Large intestine (tissue), 3 donors: ENCODE data around the gene EGFL7. TPM values are rescaled to one million over a fixed set of nuclear protein-coding genes. Genes with fewer than 3 reads are reported as not detected.

Source experiments
- DNase-seq, 2 donors: peaks; one replicate each; pipeline versions ENCODE4 v3.0.0 to v3.0.0-alpha.2; 2013
- H3K27ac ChIP-seq: one replicate; pipeline ENCODE4 v1.5.1; 2013; ENCODE audit warnings: low read length
- H3K27me3 ChIP-seq: 2 replicates; pipeline ENCODE4 v1.6.1; 2013; ENCODE audit warnings: low read length; ENCODE audit not compliant: control insufficient read depth, insufficient read depth
- H3K36me3 ChIP-seq: 2 replicates; pipeline ENCODE4 v1.6.1; 2013; ENCODE audit warnings: low read length; ENCODE audit not compliant: control insufficient read depth, insufficient read depth
- H3K4me1 ChIP-seq: one replicate; pipeline ENCODE4 v1.6.1; 2013; ENCODE audit warnings: low read length; ENCODE audit not compliant: control insufficient read depth, insufficient read depth
- H3K4me3 ChIP-seq: one replicate; pipeline ENCODE4 v1.5.1; 2013; ENCODE audit warnings: low read length
- H3K9me3 ChIP-seq: one replicate; pipeline ENCODE4 v1.6.1; 2013; ENCODE audit warnings: mild to moderate bottlenecking, low read depth, low read length, moderate library complexity; ENCODE audit not compliant: control insufficient read depth
- WGBS: methylation state at CpG from one replicate; pipeline ENCODE4 v1.1.5; 2013; ENCODE audit warnings: low lambda C conversion rate; ENCODE audit not compliant: insufficient coverage; 5-methylcytosine and 5-hydroxymethylcytosine counted together
- polyA plus RNA-seq: library from polyadenylated mRNA; unstranded; fragments of 120-200 nt; gene quantifications from one replicate; pipeline ENCODE4 v1.2.1, GENCODE V29; 2013

Gene EGFL7
- polyA plus RNA-seq, 1 donor, result 47.5 TPM

DNA sequence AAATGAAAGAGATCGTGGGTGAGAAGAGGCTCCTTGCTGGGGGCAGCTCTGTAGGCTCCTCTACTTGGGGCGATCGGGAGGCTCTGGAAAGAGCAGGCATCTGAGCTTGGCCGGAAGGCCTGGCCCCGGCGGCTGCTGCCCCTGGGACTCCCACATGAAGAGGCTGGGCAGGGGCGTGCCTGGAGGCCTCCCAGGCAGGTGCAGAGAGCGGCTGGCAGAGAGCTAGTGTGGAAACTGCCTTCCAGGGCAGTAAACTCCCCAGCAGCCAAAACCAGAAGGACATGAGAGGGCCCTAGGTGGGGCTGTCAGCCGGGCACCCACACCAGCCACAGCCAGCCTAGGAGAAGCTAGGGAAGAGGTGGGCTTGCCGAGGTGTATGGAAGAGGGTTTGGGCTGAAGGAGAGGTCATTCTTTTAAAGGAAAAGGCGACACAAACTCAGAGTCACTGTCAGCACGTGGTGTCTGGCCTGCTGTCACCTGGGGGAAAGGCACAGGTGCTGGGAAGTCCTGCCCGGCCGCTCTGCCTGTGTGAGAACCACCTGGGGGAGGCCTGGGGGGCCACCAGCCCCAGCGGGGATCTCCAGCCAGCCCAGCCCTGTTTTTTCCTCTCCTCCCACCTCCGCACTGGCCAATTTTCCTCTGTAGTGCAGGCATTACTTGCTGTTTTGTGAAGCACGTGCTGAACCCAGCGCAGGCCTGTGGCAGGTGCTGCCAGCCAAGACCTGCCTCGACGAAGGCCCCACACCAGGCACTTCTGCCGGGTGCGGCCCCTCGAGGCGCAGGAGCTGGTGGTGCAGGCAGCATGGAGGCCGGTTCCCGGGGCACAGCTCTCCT lies 44.8 kb upstream of the EGFL7 start:
- no CpG with 5 or more reads among the region's 26 CpGs for WGBS
- Histone ChIP-seq H3K4me3 (no peak overlapping the region), H3K9me3 (peaks cover 6% of the 10 kb centered on the region), H3K36me3 (no peaks in the 10 kb centered on the region), H3K4me1 (peaks cover 22% of the 10 kb centered on the region), H3K27me3 (peaks cover 36% of the 10 kb centered on the region), H3K27ac (no peak overlapping the region)
- DNase-seq, result no peak

DNA sequence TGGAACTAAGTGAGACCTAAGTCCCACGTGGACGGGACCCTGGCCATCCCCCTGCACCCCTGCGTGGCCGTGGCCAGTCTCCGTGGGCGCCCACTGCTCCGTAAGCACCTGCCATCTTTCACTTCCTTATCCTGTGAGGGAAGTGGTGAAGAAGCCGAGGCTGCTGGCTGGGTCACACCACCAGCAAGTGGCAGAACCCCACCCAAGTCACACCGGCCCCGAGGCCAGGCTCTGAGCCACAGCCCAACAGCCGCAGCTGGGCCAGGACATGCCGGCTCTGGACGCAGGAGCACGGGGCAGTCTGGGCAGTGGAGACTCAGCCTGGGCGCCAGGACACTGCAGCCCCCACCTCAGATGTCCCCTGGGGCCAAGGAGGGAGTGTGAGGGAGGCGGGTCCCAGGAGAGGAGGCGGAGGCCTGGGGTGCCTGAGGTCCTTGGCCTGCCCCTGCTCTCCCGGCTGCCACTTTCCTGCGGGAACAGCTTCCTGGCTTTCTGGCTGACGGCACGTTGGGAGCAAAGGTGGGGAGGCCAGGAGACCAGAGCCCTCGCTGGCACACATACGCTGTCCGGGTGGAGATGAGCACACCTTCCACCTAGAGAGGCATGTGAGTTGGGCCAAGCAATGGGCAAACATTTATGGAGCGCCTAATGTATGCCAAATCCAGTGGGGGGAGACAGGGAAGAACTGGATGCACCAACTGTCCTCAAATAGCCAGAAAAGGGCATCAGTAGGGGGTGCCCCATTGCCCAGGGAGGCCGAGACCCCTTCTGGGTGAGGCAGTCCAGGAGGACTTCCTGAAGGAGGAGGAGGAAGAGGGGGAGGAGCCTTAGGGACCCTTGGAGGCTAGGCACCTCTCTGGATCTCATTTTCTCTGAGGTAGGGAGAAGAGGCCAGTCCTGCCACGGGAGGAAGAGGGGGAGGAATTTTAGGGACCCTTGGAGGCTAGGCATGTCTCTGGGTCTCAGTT lies 43.9 kb upstream of the EGFL7 start:
- Histone ChIP-seq H3K27me3 (peaks cover 42% of the 10 kb centered on the region), H3K4me1 (peaks cover 20% of the 10 kb centered on the region), H3K4me3 (no peak overlapping the region), H3K27ac (no peak overlapping the region), H3K36me3 (no peaks in the 10 kb centered on the region), H3K9me3 (peaks cover 6% of the 10 kb centered on the region)
- DNase-seq, result no peak
- WGBS, result no CpG with 5 or more reads among the region's 27 CpGs

DNA sequence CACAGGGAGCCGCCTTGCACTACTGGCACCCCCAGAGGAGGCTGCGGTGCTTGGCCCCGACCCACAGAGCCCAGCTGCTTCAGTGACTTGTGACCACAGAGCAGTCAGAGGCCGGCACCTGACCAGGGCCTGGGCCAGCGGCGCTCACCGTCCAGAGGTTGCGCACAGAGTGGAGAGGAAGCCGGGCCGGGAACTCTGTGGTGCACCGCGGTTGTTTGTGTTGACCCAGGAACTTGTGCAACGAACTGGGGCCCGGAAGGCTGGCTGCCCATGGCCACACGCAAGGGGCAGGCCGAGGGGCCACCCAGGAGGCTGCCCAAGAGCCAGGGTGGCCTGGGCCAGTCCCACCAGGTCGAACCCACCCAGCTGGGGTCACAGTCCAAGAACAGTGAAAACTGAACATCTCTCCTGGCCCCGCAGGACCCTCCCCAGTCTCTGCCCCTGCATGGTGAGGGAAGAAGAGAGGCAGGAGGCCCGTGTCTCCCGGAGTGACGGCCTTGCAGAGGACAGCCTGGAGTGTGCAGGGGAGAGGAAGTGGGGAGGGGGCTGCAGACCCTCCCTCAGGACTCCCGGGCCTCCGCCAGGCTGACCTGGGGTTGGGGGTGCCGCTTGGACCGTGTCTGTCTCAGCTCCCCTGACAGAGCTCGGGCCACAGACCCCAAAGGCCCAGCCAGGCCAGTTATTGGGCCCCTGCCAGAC lies 42.8 kb upstream of the EGFL7 start:
- WGBS, result no CpG with 5 or more reads among the region's 26 CpGs
- H3K27me3 ChIP-seq, result peaks cover 48% of the 10 kb centered on the region
- H3K4me1 ChIP-seq, result peaks cover 28% of the 10 kb centered on the region
- DNase-seq, result no peak
- H3K4me3 ChIP-seq, result no peak overlapping the region
- peaks cover 6% of the 10 kb centered on the region for H3K9me3 ChIP-seq
- no peak overlapping the region for H3K27ac ChIP-seq
- no peaks in the 10 kb centered on the region for H3K36me3 ChIP-seq

DNA sequence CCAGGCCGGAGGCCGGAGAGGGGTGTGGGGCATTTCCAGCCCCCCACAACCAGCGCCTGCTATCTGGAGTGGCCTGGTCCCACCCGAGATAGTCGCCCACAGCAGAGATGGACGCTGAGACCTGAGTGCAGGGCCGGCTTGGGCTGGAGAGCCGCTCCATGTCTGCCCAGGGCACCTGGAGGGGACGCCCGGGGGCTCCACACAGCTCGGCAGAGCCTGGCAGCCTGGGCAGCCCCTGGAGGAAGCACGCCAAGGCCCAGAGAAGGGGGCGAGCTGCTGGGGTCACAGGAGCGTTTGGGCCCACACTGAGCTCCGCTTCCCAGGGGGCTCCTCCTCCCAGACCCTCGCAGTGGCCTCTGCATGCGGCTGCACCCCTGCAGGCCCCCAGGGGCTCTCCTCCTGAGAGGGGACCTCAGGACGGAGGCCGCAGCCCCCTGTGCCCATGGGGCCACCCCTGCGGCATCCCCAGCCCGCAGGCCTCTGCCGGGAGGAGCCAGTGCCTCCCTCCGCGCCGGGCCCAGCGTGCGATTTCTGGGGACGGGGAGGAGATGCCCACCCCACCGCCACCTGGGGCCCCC lies 42.2 kb upstream of the EGFL7 start:
- Histone ChIP-seq H3K9me3 (peaks cover 6% of the 10 kb centered on the region), H3K27me3 (peaks cover 48% of the 10 kb centered on the region), H3K4me1 (peaks cover 34% of the 10 kb centered on the region), H3K36me3 (no peaks in the 10 kb centered on the region), H3K27ac (no peak overlapping the region), H3K4me3 (no peak overlapping the region)
- no peak for DNase-seq
- WGBS, result no CpG with 5 or more reads among the region's 29 CpGs

GRCh38 chr9:136621019-136621733 lies 41.5 kb upstream of the EGFL7 start:
- no peak for DNase-seq
- Histone ChIP-seq H3K36me3 (no peaks in the 10 kb centered on the region), H3K27ac (no peak overlapping the region), H3K9me3 (peaks cover 9% of the 10 kb centered on the region), H3K27me3 (peaks cover 55% of the 10 kb centered on the region), H3K4me1 (peaks cover 40% of the 10 kb centered on the region), H3K4me3 (no peak overlapping the region)
- WGBS, result no CpG with 5 or more reads among the region's 34 CpGs

- Histone ChIP-seq H3K27ac (no peak overlapping the region), H3K36me3 (no peaks in the 10 kb centered on the region), H3K9me3 (peaks cover 10% of the 10 kb centered on the region), H3K4me3 (no peak overlapping the region), H3K27me3 (peaks cover 56% of the 10 kb centered on the region), H3K4me1 (peaks cover 44% of the 10 kb centered on the region)
- no peak for DNase-seq
- WGBS, result no CpG with 5 or more reads among the region's 10 CpGs
Observed at GRCh38 chr9:136621734-136622093, 41.0 kb upstream of the EGFL7 start.

DNA sequence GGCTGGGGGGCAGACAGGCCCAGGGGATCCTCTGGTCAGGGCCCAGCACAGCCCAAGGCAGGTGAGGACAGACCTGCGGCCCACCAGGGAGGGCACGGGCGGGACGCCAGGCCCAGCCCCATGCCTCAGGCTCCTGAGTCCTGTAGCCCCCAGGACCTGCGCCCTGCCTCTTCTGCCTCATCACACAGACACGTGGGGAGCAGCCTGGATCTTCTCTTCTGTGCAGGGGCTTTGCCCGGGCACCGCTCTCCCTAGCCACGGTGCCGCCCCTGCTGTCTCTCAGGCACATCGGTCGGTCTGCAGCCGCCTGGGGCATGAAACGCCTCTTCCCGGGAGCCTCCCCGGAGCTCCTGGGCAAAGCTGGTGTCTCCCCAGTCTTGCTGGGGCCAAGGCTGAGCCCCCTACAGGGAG lies 40.2 kb upstream of the EGFL7 start:
- WGBS, result no CpG with 5 or more reads among the region's 16 CpGs
- peaks cover 49% of the 10 kb centered on the region for H3K4me1 ChIP-seq
- no peak for DNase-seq

GRCh38 chr9:136623016-136623841 lies 39.5 kb upstream of the EGFL7 start:
- DNase-seq, result no peak
- Histone ChIP-seq H3K4me3 (no peak overlapping the region), H3K27ac (no peak overlapping the region), H3K9me3 (peaks cover 10% of the 10 kb centered on the region), H3K36me3 (no peaks in the 10 kb centered on the region), H3K27me3 (peaks cover 70% of the 10 kb centered on the region), H3K4me1 (peaks cover 44% of the 10 kb centered on the region)
- WGBS, result no CpG with 5 or more reads among the region's 19 CpGs

More for the DNA sequence above, 40.2 kb upstream of the EGFL7 start:
- H3K27ac ChIP-seq, result no peak overlapping the region
- peaks cover 64% of the 10 kb centered on the region for H3K27me3 ChIP-seq
- no peak overlapping the region for H3K4me3 ChIP-seq
- peaks cover 10% of the 10 kb centered on the region for H3K9me3 ChIP-seq
- no peaks in the 10 kb centered on the region for H3K36me3 ChIP-seq

DNA sequence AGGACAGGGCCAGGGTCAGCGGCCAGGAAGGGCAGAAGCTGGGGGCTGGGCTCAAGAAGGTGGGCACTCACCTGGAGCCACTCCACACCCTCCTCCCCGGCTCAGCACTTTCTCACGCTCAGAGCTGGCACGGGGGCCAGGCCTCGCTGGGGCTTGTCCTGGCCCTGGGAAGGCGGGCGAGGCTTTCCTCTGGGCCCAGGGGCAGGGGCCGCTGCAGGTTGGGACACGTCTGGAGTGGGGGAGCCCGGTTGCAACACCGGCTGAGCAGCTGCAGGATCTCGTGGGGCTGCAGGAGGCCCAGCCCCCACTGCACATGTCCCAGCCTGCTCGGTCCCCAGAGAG lies 38.9 kb upstream of the EGFL7 start:
- DNase-seq, result no peak

More for the DNA sequence above, 38.9 kb upstream of the EGFL7 start:
- no peak overlapping the region for H3K4me3 ChIP-seq
- no peaks in the 10 kb centered on the region for H3K36me3 ChIP-seq
- H3K27ac ChIP-seq, result no peak overlapping the region
- H3K4me1 ChIP-seq, result peaks cover 42% of the 10 kb centered on the region
- H3K27me3 ChIP-seq, result peaks cover 74% of the 10 kb centered on the region
- H3K9me3 ChIP-seq, result peaks cover 4% of the 10 kb centered on the region
- WGBS, result no CpG with 5 or more reads among the region's 13 CpGs
